SK-N-SH (cell line): ENCODE data around the gene TSPAN7.

Experiments used
- CHD2 ChIP-seq: fragments of 150-350 bp; IDR thresholded peaks from 2 replicates; pipeline ENCODE4 v1.6.1; 2018; ENCODE audit warnings: low read length; ENCODE audit not compliant: partially characterized antibody
- CTCF ChIP-seq: fragments of 200-600 bp; sonication (generic); IDR thresholded peaks from 2 replicates; pipeline ENCODE4 v1.6.1; 2017; ENCODE audit warnings: antibody characterized with exemption, mild to moderate bottlenecking, moderate library complexity
- ELF1 ChIP-seq: IDR thresholded peaks from 2 replicates; pipeline ENCODE4 v1.4.0; 2012
- REST ChIP-seq: IDR thresholded peaks from 2 replicates; pipeline ENCODE4 v1.6.1; 2012; ENCODE audit warnings: mild to moderate bottlenecking, low read depth, low read length, moderate library complexity
- RFX5 ChIP-seq: IDR thresholded peaks from 2 replicates; pipeline ENCODE4 v1.6.1; 2012; ENCODE audit warnings: mild to moderate bottlenecking, improper control_type of control experiment, low read length
- SMC3 ChIP-seq: IDR thresholded peaks from 2 replicates; pipeline ENCODE4 v1.6.1; 2012; ENCODE audit warnings: low read depth, low read length, improper control_type of control experiment
- TAF1 ChIP-seq: IDR thresholded peaks from 2 replicates; pipeline ENCODE4 v1.6.1; 2012; ENCODE audit warnings: low read depth, mild to moderate bottlenecking, low read length, moderate library complexity, borderline replicate concordance
- USF2 ChIP-seq: fragments of 150-350 bp; IDR thresholded peaks from 2 replicates; pipeline ENCODE4 v1.6.1; 2017; ENCODE audit warnings: antibody characterized with exemption, low read length, low read depth, borderline replicate concordance
- YY1 ChIP-seq: IDR thresholded peaks from 2 replicates; pipeline ENCODE4 v1.4.0; 2012; ENCODE audit warnings: low read depth, mild to moderate bottlenecking
- ZBTB33 ChIP-seq: IDR thresholded peaks from 2 replicates; pipeline ENCODE4 v1.4.0; 2012; ENCODE audit warnings: low read depth, borderline replicate concordance

- no peak for TF ChIP-seq ZBTB33
- no peak for TF ChIP-seq REST
- TF ChIP-seq CTCF = no peak
- no peak for TF ChIP-seq RFX5
- TF ChIP-seq YY1 = no peak
- TF ChIP-seq SMC3 = no peak
- no peak for TF ChIP-seq USF2
- TF ChIP-seq ELF1 = no peak
- TF ChIP-seq TAF1 = no peak
- no peak for TF ChIP-seq CHD2
Measured at GRCh38 chrX:38678183-38678582, 116.8 kb downstream of the TSPAN7 start.
